Stromal cell of bone marrow (primary cell): ENCODE data around the gene FSTL4.
"Not testable (repeated sequence)": the region's sequence is repeated elsewhere in the genome, so short reads cannot be mapped to it uniquely, and the experiment has no call there.

Experiments
- DNase-seq: peaks from one replicate; pipeline ENCODE4 v3.0.0-alpha.2; 2012; ENCODE audit warnings: low read depth

The FSTL4 gene

DNA sequence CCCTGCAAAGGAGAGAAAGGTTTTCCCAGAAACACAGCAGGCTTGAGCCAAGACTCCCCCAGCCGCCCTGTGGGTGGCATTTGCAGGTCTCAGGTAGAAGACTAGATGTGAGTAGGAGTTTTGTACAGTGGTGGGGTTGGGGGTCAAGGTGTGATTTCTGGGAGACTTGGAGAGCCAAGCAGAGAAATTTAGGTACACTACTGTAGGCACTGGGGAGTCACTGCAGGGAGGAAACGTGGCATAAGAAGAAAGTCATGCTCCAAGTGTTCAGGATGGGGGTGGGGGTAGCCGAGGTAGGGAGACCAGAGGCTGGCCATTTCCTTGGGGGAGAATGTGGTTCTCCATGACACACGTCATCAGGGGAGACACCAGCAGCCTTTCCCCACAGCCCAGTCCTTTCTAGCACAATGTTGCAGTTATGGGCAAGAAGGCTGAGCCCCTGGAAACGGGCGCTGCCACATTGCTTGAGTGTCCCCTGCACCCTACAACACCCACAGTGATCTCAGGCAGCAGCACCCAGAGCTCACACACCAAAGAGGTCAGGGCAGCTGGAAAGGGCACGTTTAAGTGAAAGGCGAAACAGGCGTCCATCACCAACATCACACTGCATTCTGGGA, 210.5 kb downstream of the FSTL4 start:
- DNase-seq = no peak

DNA sequence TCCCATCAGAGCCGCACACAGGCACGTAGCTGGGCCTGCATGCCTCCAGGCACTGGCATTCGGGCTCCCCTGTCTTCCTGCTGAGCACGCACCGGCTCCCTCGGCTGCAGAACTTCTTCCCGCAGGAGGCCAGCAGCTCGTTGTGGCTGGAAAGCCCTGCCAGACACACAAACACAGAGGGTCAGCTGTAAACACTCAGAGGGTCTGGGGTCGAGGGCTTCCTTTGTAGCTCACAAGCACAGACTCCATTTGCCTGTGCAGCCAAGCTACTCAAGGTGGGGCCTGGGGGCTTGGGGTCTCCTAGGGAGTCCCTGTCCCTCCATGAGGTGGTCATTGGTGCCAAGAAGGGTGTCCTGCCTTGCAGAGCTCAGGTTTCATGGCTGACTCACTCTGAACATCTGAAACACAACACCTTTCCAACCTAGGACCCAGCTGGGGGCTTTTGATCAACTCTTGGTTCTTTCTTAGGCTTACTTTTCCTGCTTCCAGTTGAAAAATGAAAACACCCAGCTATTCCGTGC, 211.4 kb downstream of the FSTL4 start:
- no peak for DNase-seq

DNA sequence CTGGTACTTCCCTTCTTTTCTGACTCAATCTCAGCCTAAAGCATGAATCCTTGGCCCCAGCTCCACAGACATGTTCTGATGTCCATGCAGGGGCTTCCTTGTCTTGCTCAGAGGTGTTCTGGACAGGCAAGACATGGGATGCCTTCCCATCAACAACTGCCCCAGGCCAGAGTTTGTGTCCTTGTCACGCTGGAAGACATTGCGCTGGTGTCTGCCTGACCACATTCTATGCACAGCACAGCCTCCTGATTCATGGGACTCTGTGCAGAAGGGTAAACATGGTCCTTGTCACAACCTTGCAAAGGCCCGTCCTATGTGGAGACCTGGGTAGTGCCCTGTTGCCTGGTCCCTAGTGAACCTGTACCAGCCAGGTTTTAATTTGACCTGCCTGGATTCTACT, 212.2 kb downstream of the FSTL4 start:
- no peak for DNase-seq

DNA sequence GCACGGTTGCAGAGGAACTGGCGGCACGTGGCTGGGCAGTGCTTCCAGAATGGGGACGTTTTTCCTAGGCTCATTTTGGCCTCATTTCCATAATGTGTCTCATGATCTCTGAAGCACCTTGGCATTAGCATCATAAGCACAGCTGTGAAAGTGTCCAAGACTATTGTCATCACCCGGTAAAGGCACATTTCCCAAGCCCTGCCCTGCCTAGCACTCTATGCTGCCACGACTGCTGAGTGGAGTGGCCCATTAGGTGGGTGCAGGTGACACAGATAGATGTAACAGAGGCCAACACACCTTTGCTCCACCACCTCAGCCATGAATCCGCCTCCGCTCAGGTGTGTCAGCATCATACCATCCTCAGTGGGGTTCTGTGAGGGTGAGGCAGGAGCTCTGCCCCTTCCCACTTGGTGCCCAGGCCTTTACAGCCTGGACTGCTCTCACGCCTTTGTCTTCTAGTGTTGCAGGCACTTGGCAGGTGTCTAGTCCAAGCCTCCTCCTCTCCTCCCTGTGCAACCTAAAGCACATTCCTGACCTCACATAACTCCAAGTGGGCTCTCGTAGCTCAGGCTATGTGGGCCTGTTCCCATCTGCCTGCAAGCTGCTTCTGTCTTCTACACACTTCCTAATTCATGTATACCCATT, 213.0 kb downstream of the FSTL4 start:
- DNase-seq = no peak

DNA sequence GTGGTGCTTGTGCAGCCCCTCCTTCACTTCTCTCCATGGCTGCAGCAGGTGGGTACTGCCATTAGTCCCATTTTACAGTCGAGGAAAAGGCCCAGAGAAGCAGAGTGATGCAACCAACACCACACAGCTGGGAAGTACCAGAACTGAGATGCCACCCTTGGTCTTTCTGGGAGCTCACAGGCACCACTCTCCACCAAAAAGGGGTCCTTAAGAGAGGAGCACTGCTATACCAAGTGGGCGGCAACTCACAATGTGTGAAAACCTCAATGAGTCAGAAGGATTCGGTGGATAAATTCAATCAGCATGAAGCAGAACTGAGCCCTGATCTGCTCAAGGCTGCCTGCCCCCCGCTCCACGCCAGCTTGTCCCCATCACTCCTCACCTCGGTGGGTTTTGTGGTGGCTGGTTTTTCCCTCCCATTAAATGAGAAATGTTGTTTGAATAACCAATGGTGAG, 213.7 kb downstream of the FSTL4 start:
- no peak for DNase-seq

DNA sequence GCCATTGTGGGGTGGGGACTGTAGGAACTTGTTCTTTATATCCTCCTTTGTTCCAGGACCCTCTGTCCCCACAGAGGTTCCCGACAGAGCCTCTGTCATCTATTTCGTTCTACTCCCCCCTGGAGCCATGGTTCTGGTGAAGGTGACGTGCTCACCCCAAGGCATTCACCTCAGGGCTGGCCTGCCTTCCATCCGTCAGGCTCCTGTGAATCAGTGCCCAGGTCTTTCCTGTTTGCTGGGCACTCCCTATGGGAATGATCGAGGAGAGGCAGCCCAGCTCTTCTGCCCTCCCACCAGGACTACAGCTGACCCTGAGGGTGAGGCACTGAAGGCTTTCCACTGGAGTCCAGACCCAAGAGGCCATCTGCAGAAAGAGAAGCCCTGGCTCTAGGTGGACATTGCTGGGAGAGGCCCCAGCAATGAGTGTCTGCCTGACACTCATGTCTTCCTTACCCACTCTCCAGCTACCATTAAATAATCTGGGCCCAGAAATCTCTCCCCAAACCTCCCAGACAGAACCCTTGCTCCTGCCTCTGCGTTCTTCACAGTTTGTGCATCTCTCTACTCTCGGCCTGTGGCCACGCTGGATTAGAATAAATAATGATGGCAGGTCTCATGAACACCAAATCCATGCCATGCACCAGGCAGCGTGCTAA, 214.2 kb downstream of the FSTL4 start:
- DNase-seq = no peak

DNA sequence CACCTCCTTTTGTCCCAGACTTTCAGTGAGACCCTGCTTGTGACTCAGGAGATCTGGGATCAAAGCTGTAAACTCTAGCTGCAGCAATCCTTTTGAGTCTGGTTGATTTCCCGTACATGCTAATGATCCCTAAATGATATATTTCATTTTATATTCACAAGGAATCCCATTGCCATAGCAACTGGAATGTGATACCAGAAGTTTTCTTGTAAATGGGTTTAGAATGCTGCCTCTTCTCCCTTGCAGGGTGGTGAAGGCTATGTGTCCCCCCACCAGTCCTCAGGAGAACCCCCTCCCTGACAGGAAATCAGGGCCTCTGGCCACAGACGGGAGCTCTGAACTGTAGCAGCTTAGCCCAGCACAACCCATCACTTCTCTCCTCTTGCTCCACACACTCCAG, 215.0 kb downstream of the FSTL4 start:
- DNase-seq = no peak

DNA sequence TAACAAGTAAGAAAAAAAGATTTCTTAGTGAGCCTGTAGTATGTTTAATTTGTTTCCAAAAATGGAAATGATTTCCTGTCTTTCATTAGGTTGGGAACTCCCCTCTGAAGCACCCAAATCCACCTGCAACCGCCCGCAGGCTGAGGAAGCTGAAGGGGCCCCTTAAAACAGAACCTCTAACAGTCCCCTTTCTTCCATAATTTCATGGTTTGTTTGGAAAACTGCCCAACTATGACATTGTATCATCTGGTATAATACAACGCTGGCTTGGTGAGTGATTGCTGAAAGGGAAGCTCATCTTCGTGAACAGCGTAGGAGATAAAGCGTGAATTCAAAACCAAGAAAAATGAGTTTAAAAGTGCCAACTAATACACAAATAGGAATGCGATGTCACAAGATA, 215.5 kb downstream of the FSTL4 start:
- DNase-seq = no peak

DNA sequence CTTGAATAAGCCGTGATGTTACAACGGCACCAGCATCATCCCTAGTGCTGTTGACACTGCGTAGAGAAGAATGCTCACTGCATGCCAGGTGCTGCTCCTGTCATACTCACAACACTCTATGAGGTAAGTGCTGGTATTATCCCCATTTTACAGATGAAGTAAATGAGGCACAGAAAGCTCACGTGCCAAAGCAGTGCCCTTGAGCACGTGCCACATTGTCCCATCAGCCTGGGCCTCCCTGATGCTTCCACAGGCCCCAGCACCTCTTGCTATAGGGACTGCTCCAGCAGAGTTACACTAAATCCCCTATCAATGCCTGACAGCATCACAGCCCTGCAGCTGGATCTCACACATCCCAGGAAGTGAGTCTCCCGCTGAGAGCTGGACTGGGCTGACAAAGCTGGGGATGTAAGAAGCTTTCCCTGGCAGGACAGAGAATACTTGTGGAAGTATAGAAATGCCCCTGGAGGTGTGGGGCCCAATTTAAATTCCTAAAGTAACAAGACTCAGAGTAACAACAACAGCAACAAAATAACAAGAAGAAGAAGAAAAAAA, 216.1 kb downstream of the FSTL4 start:
- DNase-seq = no peak

DNA sequence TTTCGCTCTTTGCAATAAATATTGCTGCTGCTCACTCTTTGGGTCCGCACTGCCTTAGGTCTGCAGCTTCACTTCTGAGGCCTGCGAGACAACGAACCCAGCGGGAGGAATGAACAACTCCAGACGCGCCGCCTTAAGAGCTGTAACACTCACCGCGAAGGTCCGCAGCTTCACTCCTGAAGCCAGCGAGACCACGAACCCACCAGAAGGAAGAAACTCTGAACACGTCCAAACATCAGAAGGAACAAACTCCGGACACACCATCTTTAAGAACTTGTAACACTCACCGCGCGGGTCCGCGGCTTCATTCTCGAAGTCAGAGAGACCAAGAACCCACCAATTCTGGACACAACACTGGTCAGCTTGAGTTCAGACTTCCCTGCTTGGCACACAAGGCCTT, 217.1 kb downstream of the FSTL4 start:
- not testable (repeated sequence) for DNase-seq

DNA sequence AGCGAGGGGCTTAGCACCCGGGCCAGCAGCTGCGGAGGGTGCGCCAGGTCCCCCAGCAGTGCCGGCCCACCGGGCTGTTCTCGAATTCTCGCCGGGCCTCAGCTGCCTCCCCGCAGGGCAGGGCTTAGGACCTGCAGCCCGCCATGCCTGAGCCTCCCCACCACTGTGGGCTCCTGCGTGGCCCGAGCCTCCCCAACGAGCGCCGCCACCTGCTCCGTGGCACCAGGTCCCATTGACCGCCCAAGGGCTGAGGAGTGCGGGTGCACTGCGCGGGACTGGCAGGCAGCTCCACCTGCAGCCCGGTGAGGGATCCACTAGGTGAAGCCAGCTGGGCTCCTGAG, 217.9 kb downstream of the FSTL4 start:
- not testable (repeated sequence) for DNase-seq

DNA sequence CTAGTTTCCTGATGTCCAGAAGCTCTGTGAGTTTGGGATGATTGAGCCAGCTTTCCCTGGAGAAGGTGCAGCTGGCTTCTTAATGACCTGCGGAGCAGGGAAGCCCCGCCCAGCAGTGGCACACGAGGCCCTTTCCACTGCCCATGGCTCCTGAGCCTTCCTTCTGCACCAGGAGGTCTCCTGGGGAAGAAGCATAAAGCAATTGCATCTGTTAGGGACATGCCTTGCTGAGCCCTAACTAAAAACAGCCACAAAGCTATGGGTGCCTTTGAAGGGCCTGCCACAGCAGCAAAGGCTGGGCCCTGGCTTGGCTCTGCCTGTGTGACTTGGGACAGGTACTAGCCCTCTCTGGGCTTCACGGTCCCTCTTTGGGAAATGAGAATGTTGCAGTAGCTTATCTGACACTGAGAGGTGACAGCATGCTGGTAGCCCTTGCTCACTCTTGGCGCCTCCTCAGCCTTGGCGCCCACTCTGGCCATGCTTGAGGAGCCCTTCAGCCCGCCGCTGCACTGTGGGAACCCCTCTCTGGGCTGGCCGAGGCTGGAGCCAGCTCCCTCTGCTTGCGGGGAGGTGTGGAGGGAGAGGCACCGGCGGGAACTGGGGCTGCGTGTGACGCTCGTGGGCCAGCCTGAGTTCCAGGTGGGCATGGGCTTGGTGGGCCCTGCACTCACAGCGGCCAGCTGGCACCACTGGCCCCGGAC, 218.4 kb downstream of the FSTL4 start:
- no peak for DNase-seq

DNA sequence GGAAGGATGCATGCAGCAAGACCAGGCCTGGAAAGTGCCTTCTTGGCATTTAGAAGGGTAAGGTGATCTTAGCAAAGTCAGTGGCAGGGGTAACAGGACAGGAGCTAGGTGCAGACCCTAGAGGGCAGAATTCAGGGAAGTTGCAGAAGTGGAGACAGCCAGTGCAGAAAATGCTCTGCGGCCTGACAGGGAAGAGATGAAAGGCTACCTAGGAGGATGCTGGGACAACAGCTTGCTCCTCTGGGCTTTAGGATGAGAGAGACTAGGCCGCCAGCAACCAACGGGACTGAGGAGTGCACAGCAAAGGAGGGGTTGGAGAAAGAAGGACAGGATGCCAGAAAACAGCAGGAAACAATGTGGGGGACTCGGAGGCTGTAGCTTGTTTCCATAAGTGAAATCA, 219.9 kb downstream of the FSTL4 start:
- no peak for DNase-seq

DNA sequence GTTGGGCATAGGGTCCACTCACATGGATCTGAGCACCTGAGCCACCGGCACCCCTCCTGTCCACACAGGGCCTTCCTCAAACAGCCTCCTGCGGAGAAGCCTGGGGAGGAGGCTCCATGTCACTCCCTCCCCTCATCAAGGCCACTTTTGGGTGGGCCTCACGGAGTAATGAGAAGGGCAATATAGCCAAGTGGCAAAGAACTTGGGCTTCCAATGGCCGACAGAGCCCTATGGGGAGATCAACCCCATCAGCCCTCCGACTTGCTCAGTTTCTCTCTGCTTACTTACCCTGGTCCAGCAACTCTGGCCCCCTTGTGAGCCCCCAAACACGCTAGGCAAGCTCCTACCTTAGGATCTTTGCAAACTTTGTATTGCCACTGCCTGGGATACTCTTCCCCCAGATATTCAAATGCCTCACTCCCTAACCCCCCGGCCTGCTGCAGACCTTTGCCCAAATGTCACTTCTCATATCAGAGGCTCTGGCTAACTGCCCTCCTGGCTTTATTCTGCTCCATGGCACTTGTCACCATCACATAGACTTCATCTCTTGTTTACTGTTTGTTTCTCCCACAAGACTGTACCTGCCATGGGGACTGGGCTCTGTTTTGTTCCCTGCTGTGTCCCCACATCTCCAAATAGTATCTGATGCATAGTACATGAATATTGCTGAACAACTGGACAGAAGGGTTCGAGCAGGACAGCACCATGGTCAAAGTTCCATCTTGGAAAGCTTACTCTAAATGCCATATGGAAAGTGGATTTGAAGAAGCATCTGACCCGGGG, 220.8 kb downstream of the FSTL4 start:
- no peak for DNase-seq

DNA sequence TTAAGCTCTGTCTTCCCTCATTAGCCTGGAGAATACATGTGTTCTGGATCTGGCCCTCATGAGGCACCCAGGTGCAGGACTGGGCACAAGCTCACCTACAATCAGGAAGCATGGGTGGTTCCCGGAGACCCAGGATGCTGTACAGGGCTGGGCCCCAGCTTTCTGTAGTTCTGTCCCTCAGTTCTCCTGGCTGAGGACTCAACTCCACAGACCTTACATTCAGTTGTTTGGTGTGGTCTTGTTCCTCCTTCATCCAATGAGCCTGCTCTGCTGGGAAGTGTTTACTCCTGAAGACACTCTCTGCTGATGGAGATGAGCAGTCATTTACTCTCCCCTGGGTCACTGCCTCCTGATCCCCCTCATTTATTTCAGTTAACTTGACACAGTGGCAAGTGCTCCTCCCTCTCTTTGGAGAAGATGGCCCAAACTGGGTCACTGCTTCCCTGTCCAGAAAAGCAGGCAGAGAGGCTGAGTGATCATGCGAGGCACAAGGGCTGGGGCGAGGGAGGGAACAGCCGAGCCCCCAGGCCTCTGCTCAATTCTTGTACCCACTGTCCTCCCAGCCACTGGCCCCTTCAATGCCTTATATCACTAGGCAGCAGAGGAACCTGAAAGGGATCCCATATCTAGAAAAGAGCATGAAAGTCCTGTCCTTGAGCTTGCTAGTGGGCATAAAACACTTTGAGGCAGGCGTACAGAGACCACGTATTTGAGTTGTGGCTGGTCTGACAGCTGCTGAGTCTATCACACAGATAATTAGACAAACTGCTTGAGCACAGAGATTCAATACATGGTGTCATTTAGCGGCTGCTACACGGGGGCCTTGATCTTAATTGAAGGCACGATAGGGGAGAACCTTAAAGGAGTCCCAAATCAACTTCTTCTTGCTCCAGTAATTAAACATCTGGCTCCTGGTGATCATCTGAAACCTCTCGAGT, 221.7 kb downstream of the FSTL4 start:
- DNase-seq = no peak

DNA sequence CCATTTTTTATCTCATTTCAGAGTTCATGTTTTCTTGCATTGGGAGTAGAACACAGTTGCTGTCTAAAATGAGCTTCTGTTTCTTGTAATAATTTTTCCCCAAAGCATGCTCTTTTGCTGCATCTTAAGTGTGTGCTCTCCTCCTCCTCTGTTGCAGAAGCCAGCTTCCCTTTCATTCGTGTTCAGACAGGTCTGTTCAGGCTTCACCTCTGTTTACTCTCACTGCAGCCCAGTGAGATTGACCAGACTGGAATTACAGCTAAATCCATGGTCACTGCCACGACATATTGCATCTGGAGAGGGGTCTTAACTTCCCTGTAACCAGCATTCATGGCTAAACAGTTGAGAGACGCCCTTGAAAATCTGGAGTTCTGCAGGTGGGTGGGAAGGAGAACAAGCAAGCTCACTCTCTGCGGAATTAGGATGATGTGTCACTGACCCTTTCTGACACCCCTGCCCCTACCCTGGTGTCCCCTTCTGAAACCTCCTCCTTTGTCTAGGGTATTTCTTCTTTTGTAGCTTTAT, 223.2 kb downstream of the FSTL4 start:
- no peak for DNase-seq

DNA sequence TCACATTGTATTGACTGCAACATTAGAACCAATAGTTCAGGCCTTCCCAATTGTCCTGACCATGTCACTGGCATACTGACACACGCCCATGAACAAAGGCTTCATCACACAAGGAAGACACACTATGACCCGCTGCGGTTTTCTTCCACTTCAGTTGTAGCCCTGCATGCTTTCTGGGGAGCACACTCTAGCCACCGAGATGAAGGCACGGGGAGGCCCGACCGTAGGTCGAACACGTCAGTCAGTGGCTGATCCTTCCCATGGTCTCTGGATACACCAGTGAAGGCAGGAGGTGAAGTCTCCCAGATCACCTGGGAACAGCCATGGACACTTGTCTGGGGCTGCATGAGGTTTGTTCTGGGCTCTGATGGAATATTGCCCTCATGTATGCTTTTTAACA, 224.7 kb downstream of the FSTL4 start:
- DNase-seq = no peak

DNA sequence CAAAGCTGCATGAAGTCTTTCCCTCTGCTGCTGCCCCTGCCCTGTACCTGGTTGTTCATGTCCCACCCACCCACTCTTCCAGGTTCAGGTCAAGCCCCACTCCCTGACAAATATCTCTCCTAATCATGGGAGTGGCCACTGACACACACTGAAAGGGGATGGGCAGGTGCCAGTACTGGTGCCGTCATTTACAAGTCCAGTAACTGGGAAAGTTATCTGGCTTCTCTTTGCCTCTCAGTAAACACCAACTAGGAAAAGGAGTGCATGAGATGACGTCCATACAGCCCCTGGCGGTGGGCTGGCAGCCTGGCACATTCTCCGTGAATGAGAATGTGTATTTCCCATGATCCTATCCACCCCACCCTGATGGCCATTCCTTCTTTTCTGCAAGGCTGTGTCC, 225.2 kb downstream of the FSTL4 start:
- no peak for DNase-seq

DNA sequence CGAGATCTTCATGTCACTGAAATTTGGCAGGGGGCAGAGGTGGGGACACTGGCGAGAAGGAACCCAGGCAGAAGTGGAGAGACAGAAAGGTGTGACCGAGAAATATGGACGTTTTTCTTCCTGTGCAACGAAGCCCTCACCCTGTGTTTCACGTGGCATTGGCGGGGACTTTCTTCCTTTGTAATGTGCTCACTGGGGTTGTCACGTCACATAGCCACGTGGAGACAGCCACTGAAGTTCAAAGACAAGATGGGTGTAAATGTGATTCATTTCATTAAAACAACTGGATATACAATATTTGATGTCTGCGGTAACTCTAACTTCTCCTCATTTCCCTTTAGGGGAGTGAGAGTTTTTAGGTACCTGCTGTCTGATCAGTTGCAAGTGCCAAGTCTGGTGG, 225.7 kb downstream of the FSTL4 start:
- no peak for DNase-seq

DNA sequence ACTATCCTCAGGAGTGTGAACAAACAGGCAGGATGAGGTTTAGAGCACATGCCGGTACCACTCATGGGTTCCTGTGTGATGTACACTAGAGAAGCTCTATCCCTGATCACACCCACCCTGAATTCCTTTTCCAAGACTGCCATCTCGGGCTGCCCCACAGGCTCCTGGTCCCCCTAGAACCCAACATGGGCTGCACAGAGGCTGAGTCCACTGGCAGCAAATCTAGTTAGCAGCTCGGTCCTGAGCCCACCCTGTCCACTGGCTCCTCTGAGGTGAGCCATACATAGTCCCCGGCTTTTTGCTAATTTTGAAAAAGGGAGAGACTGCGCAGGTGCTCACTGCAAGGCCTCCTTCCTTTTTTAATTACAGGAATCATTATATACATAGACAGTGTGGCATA, 227.0 kb downstream of the FSTL4 start:
- DNase-seq = no peak
